SK-N-SH treated with all-trans-retinoic acid at 6 μM for 48 hours (cell line): Measurements from ENCODE around the gene DNAH1.

Source experiments
- ATAC-seq: fragments of 200-7000 bp; cut with Tn5 transposase; 3 replicates; pipeline ENCODE4 v1.9.1; 2020; ENCODE audit warnings: mild to moderate bottlenecking, moderate library complexity
- ARNTL ChIP-seq: fragments of 450-650 bp; formaldehyde crosslinking; IDR thresholded peaks from 2 replicates; pipeline ENCODE4 v1.5.0; 2020; ENCODE audit warnings: low read depth, mild to moderate bottlenecking, moderate library complexity, borderline replicate concordance
- BACH2 ChIP-seq: fragments of 250-450 bp; sonication (Bioruptor Pico); IDR thresholded peaks from 2 replicates; pipeline ENCODE4 v1.9.0; 2021; ENCODE audit warnings: mild to moderate bottlenecking, borderline replicate concordance
- CSDC2 ChIP-seq: fragments of 250-450 bp; sonication (Bioruptor Pico); IDR thresholded peaks from 2 replicates; pipeline ENCODE4 v1.5.0; 2020; ENCODE audit warnings: mild to moderate bottlenecking, moderate library complexity
- ESRRG ChIP-seq: fragments of 250-450 bp; sonication (Bioruptor Pico); IDR thresholded peaks from 2 replicates; pipeline ENCODE4 v1.6.1; 2021; ENCODE audit warnings: mild to moderate bottlenecking
- GLIS3 ChIP-seq: fragments of 250-450 bp; sonication (Bioruptor Pico); IDR thresholded peaks from 2 replicates; pipeline ENCODE4 v1.5.0; 2020; ENCODE audit warnings: mild to moderate bottlenecking, moderate library complexity
- ISL1 ChIP-seq: fragments of 250-450 bp; sonication (Bioruptor Pico); IDR thresholded peaks from 2 replicates; pipeline ENCODE4 v2.1.2; 2022; ENCODE audit warnings: mild to moderate bottlenecking, moderate library complexity
- OSR1 ChIP-seq: fragments of 250-450 bp; sonication (Bioruptor Pico); IDR thresholded peaks from 2 replicates; pipeline ENCODE4 v1.8.0; 2022; ENCODE audit warnings: moderate library complexity, mild to moderate bottlenecking, inconsistent platforms
- PPARA ChIP-seq: fragments of 250-450 bp; sonication (Bioruptor Pico); IDR thresholded peaks from 2 replicates; pipeline ENCODE4 v1.5.0; 2020; ENCODE audit warnings: mild to moderate bottlenecking, borderline replicate concordance
- TCF4 ChIP-seq: fragments of 250-450 bp; sonication (Bioruptor Pico); IDR thresholded peaks from 2 replicates; pipeline ENCODE4 v1.8.0; 2021; ENCODE audit warnings: mild to moderate bottlenecking, moderate library complexity, borderline replicate concordance
- TOX ChIP-seq: fragments of 250-450 bp; sonication (Bioruptor Pico); IDR thresholded peaks from 2 replicates; pipeline ENCODE4 v1.8.0; 2021; ENCODE audit warnings: mild to moderate bottlenecking, moderate library complexity, borderline replicate concordance
- ZC3H10 ChIP-seq: fragments of 250-450 bp; sonication (Bioruptor Pico); IDR thresholded peaks from 2 replicates; pipeline ENCODE4 v1.5.1; 2021; ENCODE audit warnings: mild to moderate bottlenecking, moderate library complexity
- ZFP3 ChIP-seq: fragments of 250-450 bp; sonication (Bioruptor Pico); IDR thresholded peaks from 2 replicates; pipeline ENCODE4 v1.5.0; 2020; ENCODE audit warnings: mild to moderate bottlenecking, moderate library complexity
- ZFP30 ChIP-seq: fragments of 450-650 bp; formaldehyde crosslinking; IDR thresholded peaks from 2 replicates; pipeline ENCODE4 v1.5.0; 2022; ENCODE audit warnings: mild to moderate bottlenecking, moderate library complexity
- ZNF565 ChIP-seq: fragments of 450-650 bp; formaldehyde crosslinking; conservative IDR thresholded peaks from 2 replicates; pipeline ENCODE4 v1.5.0; 2020; ENCODE audit warnings: low read depth, mild to moderate bottlenecking, moderate library complexity
- ZNF70 ChIP-seq: fragments of 450-650 bp; formaldehyde crosslinking; IDR thresholded peaks from 2 replicates; pipeline ENCODE4 v1.5.0; 2020; ENCODE audit warnings: mild to moderate bottlenecking, moderate library complexity
- ZNF8 ChIP-seq: fragments of 450-650 bp; formaldehyde crosslinking; IDR thresholded peaks from 2 replicates; pipeline ENCODE4 v1.5.0; 2020; ENCODE audit warnings: mild to moderate bottlenecking, moderate library complexity
- TF ChIP-seq, protein P1 (sequence below): fragments of 250-450 bp; sonication (Bioruptor Pico); IDR thresholded peaks from 2 replicates; pipeline ENCODE4 v1.5.0; 2020; ENCODE audit warnings: mild to moderate bottlenecking, moderate library complexity
- TF ChIP-seq, protein P2 (sequence below): fragments of 250-450 bp; sonication (Bioruptor Pico); IDR thresholded peaks from 2 replicates; pipeline ENCODE4 v1.8.0; 2020; ENCODE audit warnings: mild to moderate bottlenecking, moderate library complexity, borderline replicate concordance
- TF ChIP-seq, protein P3 (sequence below): fragments of 250-450 bp; sonication (Bioruptor Pico); IDR thresholded peaks from 2 replicates; pipeline ENCODE4 v1.5.1; 2020; ENCODE audit warnings: low read depth, mild to moderate bottlenecking, moderate library complexity
- TF ChIP-seq, protein P4 (sequence below): fragments of 250-450 bp; sonication (Bioruptor Pico); IDR thresholded peaks from 2 replicates; pipeline ENCODE4 v1.5.1; 2021; ENCODE audit warnings: mild to moderate bottlenecking, moderate library complexity

Gene DNAH1

DNA sequence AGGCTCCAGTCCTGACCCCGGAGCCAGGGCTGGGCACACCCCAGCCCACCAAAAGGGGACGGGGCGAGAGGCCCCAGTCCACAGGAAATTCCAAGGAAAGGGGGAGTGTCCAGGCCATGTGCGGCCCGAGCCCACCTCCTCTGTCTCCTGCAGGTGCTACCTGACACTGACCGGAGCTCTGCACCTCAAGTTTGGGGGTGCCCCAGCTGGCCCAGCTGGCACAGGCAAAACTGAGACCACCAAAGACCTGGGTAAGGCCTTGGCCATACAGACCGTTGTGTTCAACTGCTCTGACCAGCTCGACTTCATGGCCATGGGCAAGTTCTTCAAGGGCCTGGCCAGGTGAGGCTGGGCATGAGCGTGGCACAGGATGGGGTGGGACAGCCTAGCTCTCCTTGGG lies 44.9 kb downstream of the DNAH1 start:
- ATAC-seq = no peak
- TF ChIP-seq PPARA (CRISPR knock-in tag) = no peak
- TF ChIP-seq, protein P1, sequence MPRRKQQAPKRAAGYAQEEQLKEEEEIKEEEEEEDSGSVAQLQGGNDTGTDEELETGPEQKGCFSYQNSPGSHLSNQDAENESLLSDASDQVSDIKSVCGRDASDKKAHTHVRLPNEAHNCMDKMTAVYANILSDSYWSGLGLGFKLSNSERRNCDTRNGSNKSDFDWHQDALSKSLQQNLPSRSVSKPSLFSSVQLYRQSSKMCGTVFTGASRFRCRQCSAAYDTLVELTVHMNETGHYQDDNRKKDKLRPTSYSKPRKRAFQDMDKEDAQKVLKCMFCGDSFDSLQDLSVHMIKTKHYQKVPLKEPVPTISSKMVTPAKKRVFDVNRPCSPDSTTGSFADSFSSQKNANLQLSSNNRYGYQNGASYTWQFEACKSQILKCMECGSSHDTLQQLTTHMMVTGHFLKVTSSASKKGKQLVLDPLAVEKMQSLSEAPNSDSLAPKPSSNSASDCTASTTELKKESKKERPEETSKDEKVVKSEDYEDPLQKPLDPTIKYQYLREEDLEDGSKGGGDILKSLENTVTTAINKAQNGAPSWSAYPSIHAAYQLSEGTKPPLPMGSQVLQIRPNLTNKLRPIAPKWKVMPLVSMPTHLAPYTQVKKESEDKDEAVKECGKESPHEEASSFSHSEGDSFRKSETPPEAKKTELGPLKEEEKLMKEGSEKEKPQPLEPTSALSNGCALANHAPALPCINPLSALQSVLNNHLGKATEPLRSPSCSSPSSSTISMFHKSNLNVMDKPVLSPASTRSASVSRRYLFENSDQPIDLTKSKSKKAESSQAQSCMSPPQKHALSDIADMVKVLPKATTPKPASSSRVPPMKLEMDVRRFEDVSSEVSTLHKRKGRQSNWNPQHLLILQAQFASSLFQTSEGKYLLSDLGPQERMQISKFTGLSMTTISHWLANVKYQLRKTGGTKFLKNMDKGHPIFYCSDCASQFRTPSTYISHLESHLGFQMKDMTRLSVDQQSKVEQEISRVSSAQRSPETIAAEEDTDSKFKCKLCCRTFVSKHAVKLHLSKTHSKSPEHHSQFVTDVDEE = no peak
- no peak for TF ChIP-seq BACH2 (CRISPR knock-in tag)
- TF ChIP-seq ZNF565 (CRISPR knock-in tag) = no peak
- TF ChIP-seq, protein P2, sequence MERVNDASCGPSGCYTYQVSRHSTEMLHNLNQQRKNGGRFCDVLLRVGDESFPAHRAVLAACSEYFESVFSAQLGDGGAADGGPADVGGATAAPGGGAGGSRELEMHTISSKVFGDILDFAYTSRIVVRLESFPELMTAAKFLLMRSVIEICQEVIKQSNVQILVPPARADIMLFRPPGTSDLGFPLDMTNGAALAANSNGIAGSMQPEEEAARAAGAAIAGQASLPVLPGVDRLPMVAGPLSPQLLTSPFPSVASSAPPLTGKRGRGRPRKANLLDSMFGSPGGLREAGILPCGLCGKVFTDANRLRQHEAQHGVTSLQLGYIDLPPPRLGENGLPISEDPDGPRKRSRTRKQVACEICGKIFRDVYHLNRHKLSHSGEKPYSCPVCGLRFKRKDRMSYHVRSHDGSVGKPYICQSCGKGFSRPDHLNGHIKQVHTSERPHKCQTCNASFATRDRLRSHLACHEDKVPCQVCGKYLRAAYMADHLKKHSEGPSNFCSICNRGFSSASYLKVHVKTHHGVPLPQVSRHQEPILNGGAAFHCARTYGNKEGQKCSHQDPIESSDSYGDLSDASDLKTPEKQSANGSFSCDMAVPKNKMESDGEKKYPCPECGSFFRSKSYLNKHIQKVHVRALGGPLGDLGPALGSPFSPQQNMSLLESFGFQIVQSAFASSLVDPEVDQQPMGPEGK (CRISPR knock-in tag) = no peak
- no peak for TF ChIP-seq ARNTL (CRISPR knock-in tag)
- TF ChIP-seq OSR1 (CRISPR knock-in tag) = no peak
- TF ChIP-seq GLIS3 (CRISPR knock-in tag) = no peak
- TF ChIP-seq ISL1 (CRISPR knock-in tag) = no peak
- TF ChIP-seq TOX = no peak
- TF ChIP-seq ESRRG (CRISPR knock-in tag) = no peak
- no peak for TF ChIP-seq CSDC2 (CRISPR knock-in tag)
- TF ChIP-seq, protein P3, sequence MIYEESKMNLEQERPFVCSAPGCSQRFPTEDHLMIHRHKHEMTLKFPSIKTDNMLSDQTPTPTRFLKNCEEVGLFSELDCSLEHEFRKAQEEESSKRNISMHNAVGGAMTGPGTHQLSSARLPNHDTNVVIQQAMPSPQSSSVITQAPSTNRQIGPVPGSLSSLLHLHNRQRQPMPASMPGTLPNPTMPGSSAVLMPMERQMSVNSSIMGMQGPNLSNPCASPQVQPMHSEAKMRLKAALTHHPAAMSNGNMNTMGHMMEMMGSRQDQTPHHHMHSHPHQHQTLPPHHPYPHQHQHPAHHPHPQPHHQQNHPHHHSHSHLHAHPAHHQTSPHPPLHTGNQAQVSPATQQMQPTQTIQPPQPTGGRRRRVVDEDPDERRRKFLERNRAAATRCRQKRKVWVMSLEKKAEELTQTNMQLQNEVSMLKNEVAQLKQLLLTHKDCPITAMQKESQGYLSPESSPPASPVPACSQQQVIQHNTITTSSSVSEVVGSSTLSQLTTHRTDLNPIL (CRISPR knock-in tag) = no peak

DNA sequence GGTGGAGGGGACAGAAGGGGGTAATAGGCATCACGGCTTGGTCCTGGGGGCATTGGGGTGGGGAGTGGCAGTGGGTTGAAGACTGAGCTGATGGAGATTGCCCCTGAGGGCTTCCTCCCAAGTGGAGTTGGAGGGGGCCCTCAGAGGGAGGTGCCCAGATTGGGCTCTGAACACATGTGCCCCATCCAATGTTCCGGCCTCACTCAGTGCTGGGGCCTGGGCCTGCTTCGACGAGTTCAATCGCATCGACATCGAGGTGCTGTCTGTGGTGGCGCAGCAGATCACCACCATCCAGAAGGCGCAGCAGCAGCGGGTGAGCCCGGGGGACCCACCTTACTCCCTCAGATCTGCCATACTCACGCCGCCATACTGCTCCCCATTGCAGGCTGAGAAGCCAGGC lies 45.3 kb downstream of the DNAH1 start:
- TF ChIP-seq, protein P3 (CRISPR knock-in tag) = no peak
- TF ChIP-seq OSR1 (CRISPR knock-in tag) (no peak), ZFP3 (CRISPR knock-in tag) (no peak), ARNTL (CRISPR knock-in tag) (no peak), BACH2 (CRISPR knock-in tag) (no peak), GLIS3 (CRISPR knock-in tag) (no peak), ZFP30 (CRISPR knock-in tag) (no peak), TCF4 (no peak), ZNF70 (CRISPR knock-in tag) (no peak), CSDC2 (CRISPR knock-in tag) (no peak), ZNF8 (CRISPR knock-in tag) (no peak), ISL1 (CRISPR knock-in tag) (no peak), ESRRG (CRISPR knock-in tag) (no peak), ZC3H10 (CRISPR knock-in tag) (no peak)
- TF ChIP-seq, protein P1 = no peak
- TF ChIP-seq, protein P4, sequence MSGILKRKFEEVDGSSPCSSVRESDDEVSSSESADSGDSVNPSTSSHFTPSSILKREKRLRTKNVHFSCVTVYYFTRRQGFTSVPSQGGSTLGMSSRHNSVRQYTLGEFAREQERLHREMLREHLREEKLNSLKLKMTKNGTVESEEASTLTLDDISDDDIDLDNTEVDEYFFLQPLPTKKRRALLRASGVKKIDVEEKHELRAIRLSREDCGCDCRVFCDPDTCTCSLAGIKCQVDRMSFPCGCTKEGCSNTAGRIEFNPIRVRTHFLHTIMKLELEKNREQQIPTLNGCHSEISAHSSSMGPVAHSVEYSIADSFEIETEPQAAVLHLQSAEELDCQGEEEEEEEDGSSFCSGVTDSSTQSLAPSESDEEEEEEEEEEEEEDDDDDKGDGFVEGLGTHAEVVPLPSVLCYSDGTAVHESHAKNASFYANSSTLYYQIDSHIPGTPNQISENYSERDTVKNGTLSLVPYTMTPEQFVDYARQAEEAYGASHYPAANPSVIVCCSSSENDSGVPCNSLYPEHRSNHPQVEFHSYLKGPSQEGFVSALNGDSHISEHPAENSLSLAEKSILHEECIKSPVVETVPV (CRISPR knock-in tag) = no peak
- TF ChIP-seq, all 23 proteins: peak for 0
- no peak for ATAC-seq
